HepG2 (cell line): Measurements from ENCODE around the gene PXK. TPM values are rescaled to one million over a fixed set of nuclear protein-coding genes. Genes with fewer than 3 reads are reported as not detected.

Source experiments
- FIP1L1 ChIP-seq: fragments of 200-400 bp; formaldehyde crosslinking; IDR thresholded peaks from 2 replicates; pipeline ENCODE4 v1.6.1; 2018; ENCODE audit warnings: low read depth, mild to moderate bottlenecking, low read length, moderate library complexity, borderline replicate concordance; ENCODE audit not compliant: insufficient read depth
- JUND ChIP-seq: sonication (generic); formaldehyde crosslinking; IDR thresholded peaks from 2 replicates; pipeline ENCODE4 v1.8.0; 2022; ENCODE audit warnings: mild to moderate bottlenecking, missing genetic modification reagents
- MTA3 ChIP-seq: sonication (generic); formaldehyde crosslinking; IDR thresholded peaks from 2 replicates; pipeline ENCODE4 v1.4.0; 2020; ENCODE audit warnings: missing genetic modification reagents
- RFX1 ChIP-seq: fragments of 450-650 bp; IDR thresholded peaks from 2 replicates; pipeline ENCODE4 v1.6.1; 2017
- ZMAT3 ChIP-seq: sonication (generic); formaldehyde crosslinking; conservative IDR thresholded peaks from 2 replicates; pipeline ENCODE4 v1.7.0; 2021; ENCODE audit warnings: missing genetic modification reagents
- ZNF205 ChIP-seq: IDR thresholded peaks from 2 replicates; pipeline ENCODE4 v1.6.1; 2018; ENCODE audit warnings: missing biosample characterization, missing genetic modification reagents
- ZNF383 ChIP-seq: sonication (generic); formaldehyde crosslinking; IDR thresholded peaks from 2 replicates; pipeline ENCODE4 v1.4.0; 2020; ENCODE audit warnings: missing genetic modification reagents, mild to moderate bottlenecking, borderline replicate concordance
- ZNF543 ChIP-seq: sonication (generic); formaldehyde crosslinking; IDR thresholded peaks from 2 replicates; pipeline ENCODE4 v1.4.0; 2020; ENCODE audit warnings: mild to moderate bottlenecking, missing genetic modification reagents
- ZNF577 ChIP-seq: sonication (generic); formaldehyde crosslinking; IDR thresholded peaks from 2 replicates; pipeline ENCODE4 v1.4.0; 2020; ENCODE audit warnings: mild to moderate bottlenecking, low read depth, missing genetic modification reagents, borderline replicate concordance
- ZNF709 ChIP-seq: sonication (generic); formaldehyde crosslinking; IDR thresholded peaks from 2 replicates; pipeline ENCODE4 v1.5.0; 2020; ENCODE audit warnings: mild to moderate bottlenecking, missing genetic modification reagents
- ZNF746 ChIP-seq: sonication (generic); formaldehyde crosslinking; IDR thresholded peaks from 2 replicates; pipeline ENCODE4 v1.8.0; 2022; ENCODE audit warnings: mild to moderate bottlenecking, missing genetic modification reagents
- polyA plus RNA-seq, 8 experiments: library from polyadenylated mRNA; depleted of rRNA in 3 of 8; stranded (reverse) in 7 of 8; unstranded in 1 of 8; fragments of >200 nt; fragmentation: Illumina TruSeq in 4 of 8; extraction: Trizol in 4 of 8; gene quantifications; 2 replicates each; pipeline versions ENCODE4 v1.2.1 to v1.2.3, GENCODE V29; 2011 to 2016; ENCODE audit warnings: low read depth in 4 of 8, missing spikeins in 1 of 8, mixed read lengths in 1 of 8; ENCODE audit not compliant: insufficient read depth in 1 of 8
- total RNA-seq, 5 experiments: library from RNA; depleted of rRNA; stranded (reverse); fragments of >200 nt; fragmentation: Illumina TruSeq; extraction: Trizol; gene quantifications; 2 replicates each; pipeline ENCODE4 v1.2.3, GENCODE V29; 2016; ENCODE audit warnings: low read depth in 1 of 5
- TF ChIP-seq, protein P1 (sequence below): sonication (generic); formaldehyde crosslinking; conservative IDR thresholded peaks from 2 replicates; pipeline ENCODE4 v1.5.0; 2020; ENCODE audit warnings: missing genetic modification reagents
- TF ChIP-seq, protein P2 (sequence below): sonication (generic); formaldehyde crosslinking; IDR thresholded peaks from 2 replicates; pipeline ENCODE4 v1.4.0; 2020; ENCODE audit warnings: missing genetic modification reagents
- TF ChIP-seq, protein P3 (sequence below): sonication (generic); formaldehyde crosslinking; IDR thresholded peaks from 2 replicates; pipeline ENCODE4 v1.4.0; 2020; ENCODE audit warnings: missing genetic modification reagents, borderline replicate concordance
- TF ChIP-seq, protein P4 (sequence below): sonication (generic); formaldehyde crosslinking; IDR thresholded peaks from 2 replicates; pipeline ENCODE4 v1.8.1; 2023; ENCODE audit warnings: mild to moderate bottlenecking, missing genetic modification reagents
- TF ChIP-seq, protein P5 (sequence below): IDR thresholded peaks from 2 replicates; pipeline ENCODE4 v1.6.1; 2016; ENCODE audit warnings: mild to moderate bottlenecking, missing biosample characterization, missing genetic modification reagents
- TF ChIP-seq, protein P6 (sequence below): sonication (generic); formaldehyde crosslinking; IDR thresholded peaks from 2 replicates; pipeline ENCODE4 v1.8.1; 2022; ENCODE audit warnings: mild to moderate bottlenecking, missing genetic modification reagents
- TF ChIP-seq, protein P7 (sequence below): sonication (generic); formaldehyde crosslinking; IDR thresholded peaks from 2 replicates; pipeline ENCODE4 v1.4.0; 2020; ENCODE audit warnings: missing genetic modification reagents

PXK gene
- total and polyA plus RNA-seq, 2 of the 13 experiments (the other 11 are each of a cell fraction or from before 2014, with no cell fraction given), result 6.4 to 18.6 TPM

DNA sequence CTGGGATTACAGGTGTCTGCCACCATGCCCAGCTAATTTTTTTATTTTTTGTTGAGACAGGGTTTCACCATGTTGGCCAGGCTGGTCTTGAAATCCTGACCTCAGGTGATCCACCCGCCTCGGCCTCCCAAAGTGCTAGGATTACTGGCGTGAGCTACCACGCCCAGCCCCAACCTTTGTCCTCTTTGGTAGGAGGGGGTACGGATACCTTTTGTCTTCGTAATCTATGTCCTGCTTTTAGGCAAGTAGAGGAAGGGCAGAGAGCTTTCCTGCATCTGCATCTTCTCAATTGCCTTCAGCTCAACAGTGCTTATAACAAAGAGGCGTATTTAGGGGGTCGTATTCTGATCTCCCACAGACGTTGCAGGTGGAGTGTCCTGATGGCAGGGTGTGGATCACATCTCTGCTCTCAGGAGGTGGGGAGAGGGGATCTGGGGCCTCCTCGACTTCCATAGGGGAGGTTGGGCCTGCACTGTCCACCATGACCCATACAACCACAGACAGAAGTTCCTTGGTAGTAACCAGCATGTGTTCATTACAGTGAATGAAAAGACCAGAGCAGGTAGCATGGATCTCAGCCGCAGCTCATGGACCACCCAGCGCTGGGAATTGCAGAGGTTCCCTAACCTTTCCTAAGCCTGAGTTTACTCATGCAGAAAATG is 137.8 kb downstream of the PXK start (continued):
- TF ChIP-seq, protein P1, sequence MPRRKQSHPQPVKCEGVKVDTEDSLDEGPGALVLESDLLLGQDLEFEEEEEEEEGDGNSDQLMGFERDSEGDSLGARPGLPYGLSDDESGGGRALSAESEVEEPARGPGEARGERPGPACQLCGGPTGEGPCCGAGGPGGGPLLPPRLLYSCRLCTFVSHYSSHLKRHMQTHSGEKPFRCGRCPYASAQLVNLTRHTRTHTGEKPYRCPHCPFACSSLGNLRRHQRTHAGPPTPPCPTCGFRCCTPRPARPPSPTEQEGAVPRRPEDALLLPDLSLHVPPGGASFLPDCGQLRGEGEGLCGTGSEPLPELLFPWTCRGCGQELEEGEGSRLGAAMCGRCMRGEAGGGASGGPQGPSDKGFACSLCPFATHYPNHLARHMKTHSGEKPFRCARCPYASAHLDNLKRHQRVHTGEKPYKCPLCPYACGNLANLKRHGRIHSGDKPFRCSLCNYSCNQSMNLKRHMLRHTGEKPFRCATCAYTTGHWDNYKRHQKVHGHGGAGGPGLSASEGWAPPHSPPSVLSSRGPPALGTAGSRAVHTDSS (CRISPR knock-in tag), result no peak
- TF ChIP-seq, protein P2, sequence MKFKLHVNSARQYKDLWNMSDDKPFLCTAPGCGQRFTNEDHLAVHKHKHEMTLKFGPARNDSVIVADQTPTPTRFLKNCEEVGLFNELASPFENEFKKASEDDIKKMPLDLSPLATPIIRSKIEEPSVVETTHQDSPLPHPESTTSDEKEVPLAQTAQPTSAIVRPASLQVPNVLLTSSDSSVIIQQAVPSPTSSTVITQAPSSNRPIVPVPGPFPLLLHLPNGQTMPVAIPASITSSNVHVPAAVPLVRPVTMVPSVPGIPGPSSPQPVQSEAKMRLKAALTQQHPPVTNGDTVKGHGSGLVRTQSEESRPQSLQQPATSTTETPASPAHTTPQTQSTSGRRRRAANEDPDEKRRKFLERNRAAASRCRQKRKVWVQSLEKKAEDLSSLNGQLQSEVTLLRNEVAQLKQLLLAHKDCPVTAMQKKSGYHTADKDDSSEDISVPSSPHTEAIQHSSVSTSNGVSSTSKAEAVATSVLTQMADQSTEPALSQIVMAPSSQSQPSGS (CRISPR knock-in tag), result no peak
- TF ChIP-seq, protein P3, sequence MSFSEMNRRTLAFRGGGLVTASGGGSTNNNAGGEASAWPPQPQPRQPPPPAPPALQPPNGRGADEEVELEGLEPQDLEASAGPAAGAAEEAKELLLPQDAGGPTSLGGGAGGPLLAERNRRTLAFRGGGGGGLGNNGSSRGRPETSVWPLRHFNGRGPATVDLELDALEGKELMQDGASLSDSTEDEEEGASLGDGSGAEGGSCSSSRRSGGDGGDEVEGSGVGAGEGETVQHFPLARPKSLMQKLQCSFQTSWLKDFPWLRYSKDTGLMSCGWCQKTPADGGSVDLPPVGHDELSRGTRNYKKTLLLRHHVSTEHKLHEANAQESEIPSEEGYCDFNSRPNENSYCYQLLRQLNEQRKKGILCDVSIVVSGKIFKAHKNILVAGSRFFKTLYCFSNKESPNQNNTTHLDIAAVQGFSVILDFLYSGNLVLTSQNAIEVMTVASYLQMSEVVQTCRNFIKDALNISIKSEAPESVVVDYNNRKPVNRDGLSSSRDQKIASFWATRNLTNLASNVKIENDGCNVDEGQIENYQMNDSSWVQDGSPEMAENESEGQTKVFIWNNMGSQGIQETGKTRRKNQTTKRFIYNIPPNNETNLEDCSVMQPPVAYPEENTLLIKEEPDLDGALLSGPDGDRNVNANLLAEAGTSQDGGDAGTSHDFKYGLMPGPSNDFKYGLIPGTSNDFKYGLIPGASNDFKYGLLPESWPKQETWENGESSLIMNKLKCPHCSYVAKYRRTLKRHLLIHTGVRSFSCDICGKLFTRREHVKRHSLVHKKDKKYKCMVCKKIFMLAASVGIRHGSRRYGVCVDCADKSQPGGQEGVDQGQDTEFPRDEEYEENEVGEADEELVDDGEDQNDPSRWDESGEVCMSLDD, result no peak
- TF ChIP-seq JUND (CRISPR knock-in tag) (no peak), ZNF205 (CRISPR knock-in tag) (no peak), ZNF746 (CRISPR knock-in tag) (no peak), ZMAT3 (CRISPR knock-in tag) (no peak), ZNF577 (no peak), ZNF383 (no peak), RFX1 (no peak), MTA3 (CRISPR knock-in tag) (no peak), ZNF543 (no peak), FIP1L1 (no peak), ZNF709 (CRISPR knock-in tag) (no peak)
- TF ChIP-seq, protein P4, sequence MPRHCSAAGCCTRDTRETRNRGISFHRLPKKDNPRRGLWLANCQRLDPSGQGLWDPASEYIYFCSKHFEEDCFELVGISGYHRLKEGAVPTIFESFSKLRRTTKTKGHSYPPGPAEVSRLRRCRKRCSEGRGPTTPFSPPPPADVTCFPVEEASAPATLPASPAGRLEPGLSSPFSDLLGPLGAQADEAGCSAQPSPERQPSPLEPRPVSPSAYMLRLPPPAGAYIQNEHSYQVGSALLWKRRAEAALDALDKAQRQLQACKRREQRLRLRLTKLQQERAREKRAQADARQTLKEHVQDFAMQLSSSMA, result no peak
- TF ChIP-seq, protein P5, sequence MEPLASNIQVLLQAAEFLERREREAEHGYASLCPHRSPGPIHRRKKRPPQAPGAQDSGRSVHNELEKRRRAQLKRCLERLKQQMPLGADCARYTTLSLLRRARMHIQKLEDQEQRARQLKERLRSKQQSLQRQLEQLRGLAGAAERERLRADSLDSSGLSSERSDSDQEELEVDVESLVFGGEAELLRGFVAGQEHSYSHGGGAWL, result no peak
- TF ChIP-seq, protein P6, sequence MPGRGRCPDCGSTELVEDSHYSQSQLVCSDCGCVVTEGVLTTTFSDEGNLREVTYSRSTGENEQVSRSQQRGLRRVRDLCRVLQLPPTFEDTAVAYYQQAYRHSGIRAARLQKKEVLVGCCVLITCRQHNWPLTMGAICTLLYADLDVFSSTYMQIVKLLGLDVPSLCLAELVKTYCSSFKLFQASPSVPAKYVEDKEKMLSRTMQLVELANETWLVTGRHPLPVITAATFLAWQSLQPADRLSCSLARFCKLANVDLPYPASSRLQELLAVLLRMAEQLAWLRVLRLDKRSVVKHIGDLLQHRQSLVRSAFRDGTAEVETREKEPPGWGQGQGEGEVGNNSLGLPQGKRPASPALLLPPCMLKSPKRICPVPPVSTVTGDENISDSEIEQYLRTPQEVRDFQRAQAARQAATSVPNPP (CRISPR knock-in tag), result no peak
- TF ChIP-seq, protein P7, sequence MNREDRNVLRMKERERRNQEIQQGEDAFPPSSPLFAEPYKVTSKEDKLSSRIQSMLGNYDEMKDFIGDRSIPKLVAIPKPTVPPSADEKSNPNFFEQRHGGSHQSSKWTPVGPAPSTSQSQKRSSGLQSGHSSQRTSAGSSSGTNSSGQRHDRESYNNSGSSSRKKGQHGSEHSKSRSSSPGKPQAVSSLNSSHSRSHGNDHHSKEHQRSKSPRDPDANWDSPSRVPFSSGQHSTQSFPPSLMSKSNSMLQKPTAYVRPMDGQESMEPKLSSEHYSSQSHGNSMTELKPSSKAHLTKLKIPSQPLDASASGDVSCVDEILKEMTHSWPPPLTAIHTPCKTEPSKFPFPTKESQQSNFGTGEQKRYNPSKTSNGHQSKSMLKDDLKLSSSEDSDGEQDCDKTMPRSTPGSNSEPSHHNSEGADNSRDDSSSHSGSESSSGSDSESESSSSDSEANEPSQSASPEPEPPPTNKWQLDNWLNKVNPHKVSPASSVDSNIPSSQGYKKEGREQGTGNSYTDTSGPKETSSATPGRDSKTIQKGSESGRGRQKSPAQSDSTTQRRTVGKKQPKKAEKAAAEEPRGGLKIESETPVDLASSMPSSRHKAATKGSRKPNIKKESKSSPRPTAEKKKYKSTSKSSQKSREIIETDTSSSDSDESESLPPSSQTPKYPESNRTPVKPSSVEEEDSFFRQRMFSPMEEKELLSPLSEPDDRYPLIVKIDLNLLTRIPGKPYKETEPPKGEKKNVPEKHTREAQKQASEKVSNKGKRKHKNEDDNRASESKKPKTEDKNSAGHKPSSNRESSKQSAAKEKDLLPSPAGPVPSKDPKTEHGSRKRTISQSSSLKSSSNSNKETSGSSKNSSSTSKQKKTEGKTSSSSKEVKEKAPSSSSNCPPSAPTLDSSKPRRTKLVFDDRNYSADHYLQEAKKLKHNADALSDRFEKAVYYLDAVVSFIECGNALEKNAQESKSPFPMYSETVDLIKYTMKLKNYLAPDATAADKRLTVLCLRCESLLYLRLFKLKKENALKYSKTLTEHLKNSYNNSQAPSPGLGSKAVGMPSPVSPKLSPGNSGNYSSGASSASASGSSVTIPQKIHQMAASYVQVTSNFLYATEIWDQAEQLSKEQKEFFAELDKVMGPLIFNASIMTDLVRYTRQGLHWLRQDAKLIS (CRISPR knock-in tag), result no peak
